22Rv1 (cell line): ENCODE results near the gene TMEM222.

Experiments
- H3K27ac ChIP-seq: fragments of 450-650 bp; 2 replicates; pipeline ENCODE4 v1.5.1; 2017
- CTCF ChIP-seq: fragments of 450-650 bp; IDR thresholded peaks from 2 replicates; pipeline ENCODE4 v1.5.1; 2017; ENCODE audit warnings: mild to moderate bottlenecking
- ZFX ChIP-seq: fragments of 450-650 bp; IDR thresholded peaks from 2 replicates; pipeline ENCODE4 v1.6.1; 2017; ENCODE audit warnings: antibody characterized with exemption, borderline replicate concordance

Gene TMEM222

GRCh38 chr1:27366113-27366410, 44.1 kb downstream of the TMEM222 start:
- no peak for TF ChIP-seq ZFX
- no peak for TF ChIP-seq CTCF
- peak overlapping the region; percentile 97 for H3K27ac ChIP-seq

DNA sequence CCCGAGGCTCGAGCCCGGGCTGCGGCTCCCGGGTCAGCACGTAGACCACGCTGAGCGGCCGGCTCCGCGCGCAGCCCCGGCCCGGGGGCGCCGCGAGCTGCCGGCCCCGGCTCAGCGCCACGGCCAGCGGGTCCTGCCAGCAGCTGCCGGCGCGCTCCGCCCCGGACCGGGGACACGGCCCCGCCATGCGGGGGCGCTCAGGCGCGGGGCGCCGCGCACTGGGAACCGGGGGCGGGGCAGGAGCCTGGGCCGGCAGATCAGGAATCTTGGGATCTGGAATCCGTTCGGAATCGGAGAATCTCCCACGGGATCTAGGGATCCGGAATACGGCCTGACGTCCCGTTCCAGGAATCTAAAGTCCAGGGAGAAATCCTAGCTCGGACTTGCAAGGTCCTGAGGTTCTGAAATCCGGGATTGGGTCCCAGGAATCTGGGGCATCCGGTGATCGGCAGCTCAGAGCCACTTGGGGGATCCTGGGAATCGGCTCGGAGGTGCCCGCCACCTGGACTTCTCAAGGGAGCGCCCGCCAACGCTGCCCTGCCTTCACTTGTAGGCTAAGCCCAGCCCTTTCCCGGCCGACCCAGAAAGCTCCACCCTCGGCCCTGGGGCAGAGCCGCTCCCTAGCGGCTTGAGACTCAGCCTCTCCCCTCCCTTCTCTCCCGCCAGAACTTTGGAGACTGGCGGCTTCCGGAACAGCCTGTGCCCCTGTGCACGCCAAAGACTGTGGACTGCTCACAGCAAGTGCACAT, 44.6 kb downstream of the TMEM222 start, which contains the start of gene MAP3K6:
TSS of gene MAP3K6 (minus strand) at position 551 of the 749 bp plus-strand sequence. CDS start at position 187, 364 bp downstream.
- H3K27ac ChIP-seq, result peak within 1 kb of the TSS; percentile 97
- TF ChIP-seq CTCF (peak; percentile 87), ZFX (no peak)

DNA sequence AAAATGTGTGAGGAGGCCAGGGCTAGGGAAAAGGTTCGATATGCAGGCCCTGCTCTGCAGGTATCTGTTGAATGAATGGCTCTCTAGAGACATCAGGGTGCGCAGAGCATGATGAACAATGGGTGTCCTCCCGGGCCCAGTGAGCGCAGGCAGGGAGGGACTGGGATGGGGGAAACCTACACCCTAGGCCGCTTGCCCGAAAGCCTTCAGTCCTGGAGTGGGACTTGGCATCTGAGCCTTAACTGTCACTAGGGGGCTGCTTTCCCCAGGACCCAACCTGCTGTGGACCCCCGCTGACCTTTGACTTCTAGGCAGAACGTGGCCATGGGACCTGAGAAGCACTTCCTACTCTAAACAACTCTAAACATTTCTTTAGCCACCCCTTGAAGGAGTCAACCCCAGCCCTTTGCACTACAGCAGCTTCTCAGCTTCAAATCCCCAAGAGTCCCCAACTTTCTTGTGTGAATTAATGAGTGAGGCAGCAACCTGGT, 45.2 kb downstream of the TMEM222 start:
- peak overlapping the region; percentile 97 for H3K27ac ChIP-seq
- TF ChIP-seq CTCF (no peak), ZFX (no peak)

- no peak for TF ChIP-seq ZFX
- TF ChIP-seq CTCF, result no peak
- H3K27ac ChIP-seq, result no peak overlapping the region
Measured at GRCh38 chr1:27368869-27369582, 47.1 kb downstream of the TMEM222 start.

DNA sequence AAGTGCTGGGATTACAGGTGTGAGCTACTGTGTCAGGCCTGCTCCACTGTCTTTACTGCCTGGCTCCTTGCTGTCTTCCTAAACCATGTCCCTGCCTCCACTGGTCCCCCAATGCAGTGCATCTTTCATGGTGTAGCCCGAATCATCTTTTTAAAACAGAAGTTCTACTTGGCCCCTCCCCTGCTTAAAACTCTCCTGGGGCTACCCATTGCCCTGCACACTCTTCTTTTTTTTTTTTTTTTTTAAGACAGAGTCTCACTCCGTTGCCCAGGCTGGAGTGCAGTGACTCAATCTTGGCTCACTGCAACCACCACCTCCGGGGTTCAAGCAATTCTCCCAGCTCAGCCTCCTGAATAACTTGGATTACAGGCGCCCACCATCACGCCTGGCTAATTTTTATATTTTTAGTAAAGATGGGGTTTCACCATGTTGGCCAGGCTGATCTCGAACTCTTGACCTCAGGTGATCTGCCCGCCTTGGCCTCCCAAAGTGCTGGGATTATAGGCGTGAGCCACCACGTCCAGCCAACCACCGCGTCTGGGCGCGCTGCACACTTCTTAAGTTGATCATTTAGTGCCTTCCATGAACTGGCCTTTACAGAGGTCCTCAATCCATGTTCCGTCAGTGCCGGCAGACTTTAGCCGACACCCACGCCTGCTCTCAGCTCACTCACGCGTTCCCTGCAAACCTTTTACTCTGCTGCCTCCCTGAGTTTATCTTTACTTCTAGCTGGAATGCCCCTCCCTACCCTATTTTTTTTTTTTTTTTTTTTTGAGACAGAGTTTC, 50.3 kb downstream of the TMEM222 start:
- no peak for TF ChIP-seq ZFX
- no peak for TF ChIP-seq CTCF
- H3K27ac ChIP-seq, result no peak overlapping the region

GRCh38 chr1:27372808-27373690, 51.1 kb downstream of the TMEM222 start:
- TF ChIP-seq CTCF (peak; percentile 31; the same call in 1 of the 2 replicates), ZFX (no peak)

More at GRCh38 chr1:27372808-27373690, 51.1 kb downstream of the TMEM222 start:
- H3K27ac ChIP-seq, result no peak overlapping the region
